ENCODE data around the gene ALOXE3. TPM values are rescaled to one million over a fixed set of nuclear protein-coding genes. Genes with fewer than 3 reads are reported as not detected.

The ALOXE3 gene
- total and polyA plus RNA-seq, 2 of the 8 experiments (the other 6 are each of a cell fraction or from before 2014, with no cell fraction given) = 0.26 TPM; not detected in 1

- no peak for TF ChIP-seq HDAC2 (IDR thresholded peaks at IDR 0.05; ENCODE audit: borderline replicate concordance in 1 of 2, low read depth in 2 of 2, low read length in 2 of 2)
- TF ChIP-seq RAD21 (IDR thresholded peaks at IDR 0.05 in 1 of 2, conservative IDR thresholded peaks at IDR 0.05 in 1 of 2; ENCODE audit: low read depth in 2 of 2, low read length in 2 of 2) = peak; percentile 60 to 69
- TF ChIP-seq JUND (IDR thresholded peaks at IDR 0.05; ENCODE audit: low read length) = peak; percentile 46; the same call in 1 of the 2 replicates
- TF ChIP-seq CHD1 (IDR thresholded peaks at IDR 0.05; ENCODE audit: low read depth, low read length) = no peak
- peak; percentile 95 to 96 (median 96) for TF ChIP-seq CTCF (IDR thresholded peaks at IDR 0.05; ENCODE audit: control extremely low read depth in 1 of 3, insufficient read depth in 1 of 3, low read depth in 1 of 3, low read length in 3 of 3)
- TF ChIP-seq MAFK (IDR thresholded peaks at IDR 0.05; ENCODE audit: low read depth, low read length) = no peak
- TF ChIP-seq MAX (IDR thresholded peaks at IDR 0.05) = peak; percentile 63
- no peak for TF ChIP-seq KDM1A (IDR thresholded peaks at IDR 0.05; ENCODE audit: borderline replicate concordance, low read length)
- TF ChIP-seq CEBPB (IDR thresholded peaks at IDR 0.05; ENCODE audit: low read depth, low read length) = no peak
- TF ChIP-seq TAF7 (optimal IDR thresholded peaks at IDR 0.05; ENCODE audit: borderline replicate concordance, low read depth, low read length) = no peak
- 0 out of 4 replicates have a peak, but pooled peaks of 1 of the 2 experiments have one; percentile 12 for TF ChIP-seq SIN3A (conservative IDR thresholded peaks at IDR 0.05 in 1 of 2, IDR thresholded peaks at IDR 0.05 in 1 of 2; ENCODE audit: low read depth in 1 of 2, low read length in 2 of 2)
- no peak for TF ChIP-seq ATF3 (IDR thresholded peaks at IDR 0.05; ENCODE audit: insufficient read depth, low read depth, low read length)
- TF ChIP-seq, protein P1, sequence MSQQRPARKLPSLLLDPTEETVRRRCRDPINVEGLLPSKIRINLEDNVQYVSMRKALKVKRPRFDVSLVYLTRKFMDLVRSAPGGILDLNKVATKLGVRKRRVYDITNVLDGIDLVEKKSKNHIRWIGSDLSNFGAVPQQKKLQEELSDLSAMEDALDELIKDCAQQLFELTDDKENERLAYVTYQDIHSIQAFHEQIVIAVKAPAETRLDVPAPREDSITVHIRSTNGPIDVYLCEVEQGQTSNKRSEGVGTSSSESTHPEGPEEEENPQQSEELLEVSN (IDR thresholded peaks at IDR 0.05) = peak; percentile 12
- TF ChIP-seq EGR1 (IDR thresholded peaks at IDR 0.05; ENCODE audit: borderline replicate concordance, low read depth, low read length) = no peak
- TF ChIP-seq TEAD4 (IDR thresholded peaks at IDR 0.05; ENCODE audit: low read depth, low read length) = no peak
- TF ChIP-seq CBX5 (IDR thresholded peaks at IDR 0.05; ENCODE audit: low read depth, low read length) = no peak
- TF ChIP-seq RFX5 (IDR thresholded peaks at IDR 0.05; ENCODE audit: borderline replicate concordance, low read depth, low read length) = no peak
- no peak for TF ChIP-seq SRF (IDR thresholded peaks at IDR 0.05; ENCODE audit: low read depth, low read length)
Measured at GRCh38 chr17:8079291-8080207, 38.8 kb downstream of the ALOXE3 start (continued).

All from H1 (cell line).